Uterus (tissue), 4 donors: ENCODE data around the gene ARFGAP2. TPM values are rescaled to one million over a fixed set of nuclear protein-coding genes. Genes with fewer than 3 reads are reported as not detected.

Source experiments
- DNase-seq, 2 donors: peaks; one replicate each; pipeline ENCODE4 v3.0.0-alpha.2; 2019 to 2020
- H3K27ac ChIP-seq, 2 donors: fragments of 200-600 bp; sonication (generic); 1 replicate in 1 of 2; 2 replicates in 1 of 2; pipeline ENCODE4 v1.5.1; 2016 to 2018
- H3K27me3 ChIP-seq, 2 donors: fragments of 200-600 bp; sonication (generic); one replicate each; pipeline ENCODE4 v1.5.1; 2018 to 2019; ENCODE audit warnings: control low read depth in 1 of 2
- H3K36me3 ChIP-seq, 2 donors: fragments of 200-600 bp; sonication (generic); one replicate each; pipeline ENCODE4 v1.5.1; 2019; ENCODE audit warnings: control low read depth in 1 of 2
- H3K4me1 ChIP-seq, 2 donors: fragments of 200-600 bp; sonication (generic); one replicate each; pipeline ENCODE4 v1.5.1; 2018 to 2019; ENCODE audit warnings: control low read depth in 1 of 2
- H3K4me3 ChIP-seq, 2 donors: fragments of 200-600 bp; sonication (generic); 1 replicate in 1 of 2; 2 replicates in 1 of 2; pipeline ENCODE4 v1.5.1; 2018 to 2019; ENCODE audit warnings: mild to moderate bottlenecking in 1 of 2
- H3K9me3 ChIP-seq, 2 donors: fragments of 200-600 bp; sonication (generic); one replicate each; pipeline ENCODE4 v1.5.1; 2019; ENCODE audit warnings: control low read depth in 1 of 2
- CTCF ChIP-seq, 4 experiments: fragments of 200-600 bp in 2 of 4; fragments of 450-650 bp in 2 of 4; sonication (generic) in 2 of 4; IDR thresholded peaks; one replicate each; pipeline ENCODE4 v1.5.1; 2016 to 2019; ENCODE audit warnings: antibody characterized with exemption in 4 of 4, mild to moderate bottlenecking in 2 of 4, moderate library complexity in 1 of 4
- POLR2A ChIP-seq, 2 donors: fragments of 450-650 bp; IDR thresholded peaks; one replicate each; pipeline ENCODE4 v1.6.1; 2016; ENCODE audit warnings: antibody characterized with exemption in 2 of 2, mild to moderate bottlenecking in 1 of 2, moderate library complexity in 1 of 2
- intact Hi-C: fragments of 100-400 bp; cut with DNase I; formaldehyde crosslinking; loops from one replicate; pipeline ENCODE4 v1.15.1; 2023; ENCODE audit warnings: low total_unique reads
- total RNA-seq, 4 donors: library from RNA; depleted of rRNA in 3 of 4; stranded (reverse); fragments of >200 nt in 3 of 4; gene quantifications; one replicate each; pipeline versions ENCODE4 v1.1.0 to v1.2.4, GENCODE V29; 2014 to 2023
- donor health status: DM: yes; HTN: yes; CAD: no.

Gene ARFGAP2
- total RNA-seq, 4 donors from 2014 or later = 57.4 to 243 (median 151) TPM

- no peak for TF ChIP-seq CTCF (IDR thresholded peaks at IDR 0.05)
- TF ChIP-seq POLR2A (IDR thresholded peaks at IDR 0.05) = no peak
These were observed 28.4 kb downstream of the ARFGAP2 start for GRCh38 chr11:47148270-47148669.

GRCh38 chr11:47147681-47148080, 29.0 kb downstream of the ARFGAP2 start:
- no peaks in the 10 kb centered on the region for H3K9me3 ChIP-seq
- H3K36me3 ChIP-seq = no peaks in the 10 kb centered on the region
- no peak overlapping the region for H3K27ac ChIP-seq
- no peak for TF ChIP-seq CTCF (IDR thresholded peaks at IDR 0.05)
- no peak for TF ChIP-seq POLR2A (IDR thresholded peaks at IDR 0.05)
- H3K27me3 ChIP-seq = no peaks in the 10 kb centered on the region
- no peak overlapping the region for H3K4me3 ChIP-seq
- peaks cover 0 to 1% of the 10 kb centered on the region in 2 donors for H3K4me1 ChIP-seq
- intact Hi-C loops = no loop called here
- no peak for DNase-seq

More at GRCh38 chr11:47148270-47148669, 28.4 kb downstream of the ARFGAP2 start:
- Histone ChIP-seq H3K36me3 (no peaks in the 10 kb centered on the region), H3K27ac (no peak overlapping the region), H3K9me3 (no peaks in the 10 kb centered on the region), H3K4me3 (no peak overlapping the region), H3K27me3 (no peaks in the 10 kb centered on the region), H3K4me1 (peaks cover 0 to 3% of the 10 kb centered on the region in 2 donors)
- DNase-seq = no peak
- intact Hi-C loops = no loop called here

GRCh38 chr11:47147250-47147649, 29.4 kb downstream of the ARFGAP2 start:
- H3K36me3 ChIP-seq = no peaks in the 10 kb centered on the region
- intact Hi-C loops = no loop called here
- H3K27me3 ChIP-seq = no peaks in the 10 kb centered on the region
- H3K4me1 ChIP-seq = no peaks in the 10 kb centered on the region
- H3K4me3 ChIP-seq = no peak overlapping the region
- H3K9me3 ChIP-seq = no peaks in the 10 kb centered on the region
- TF ChIP-seq CTCF (IDR thresholded peaks at IDR 0.05) = no peak
- no peak for TF ChIP-seq POLR2A (IDR thresholded peaks at IDR 0.05)
- no peak for DNase-seq
- no peak overlapping the region for H3K27ac ChIP-seq

GRCh38 chr11:47144541-47144940, 32.1 kb downstream of the ARFGAP2 start:
- Histone ChIP-seq H3K9me3 (no peaks in the 10 kb centered on the region), H3K36me3 (no peaks in the 10 kb centered on the region), H3K4me1 (no peaks in the 10 kb centered on the region), H3K27ac (no peak overlapping the region), H3K27me3 (no peaks in the 10 kb centered on the region), H3K4me3 (no peak overlapping the region)
- intact Hi-C loops = no loop called here
- TF ChIP-seq POLR2A (IDR thresholded peaks at IDR 0.05) (no peak), CTCF (IDR thresholded peaks at IDR 0.05) (no peak)
- no peak for DNase-seq

- TF ChIP-seq CTCF (IDR thresholded peaks at IDR 0.05) (no peak), POLR2A (IDR thresholded peaks at IDR 0.05) (no peak)
- no peaks in the 10 kb centered on the region for H3K9me3 ChIP-seq
- H3K4me3 ChIP-seq = no peak overlapping the region
- no peaks in the 10 kb centered on the region for H3K4me1 ChIP-seq
- no peak overlapping the region for H3K27ac ChIP-seq
- no peaks in the 10 kb centered on the region for H3K36me3 ChIP-seq
- DNase-seq = no peak
- H3K27me3 ChIP-seq = no peaks in the 10 kb centered on the region
- intact Hi-C loops = no loop called here
These were observed 33.4 kb downstream of the ARFGAP2 start for GRCh38 chr11:47143322-47143721.
